SK-N-SH (cell line): ENCODE results near the gene GABRA6. TPM values are rescaled to one million over a fixed set of nuclear protein-coding genes. Genes with fewer than 3 reads are reported as not detected.

Experiments
- CTCF ChIA-PET: fragments of 300-600, 350-600 bp; formaldehyde crosslinking; extraction: SDS; loops from one replicate; lab custom pipeline; 2021; lab: Yijun Ruan, JAX
- POLR2A ChIA-PET: fragments of 350-600 bp; sonication (Branson Sonifier 250); formaldehyde crosslinking; extraction: SDS; loops from one replicate; lab custom pipeline; 2020; ENCODE audit warnings: antibody characterized with exemption, inconsistent platforms; lab: Yijun Ruan, JAX
- DNase-seq: peaks from one replicate; pipeline ENCODE4 v3.0.0; 2012
- H2AFZ ChIP-seq: fragments of 200-600 bp; sonication (generic); 2 replicates; pipeline ENCODE4 v1.8.1; 2016; ENCODE audit warnings: antibody characterized with exemption, mild to moderate bottlenecking, low read depth
- H3F3A ChIP-seq: fragments of 200-600 bp; sonication (generic); replicated peaks from 2 replicates; pipeline ENCODE3; 2016; ENCODE audit warnings: antibody characterized with exemption, mild to moderate bottlenecking; ENCODE audit not compliant: insufficient read depth
- H3K27ac ChIP-seq, 2 experiments: fragments of 200-500 bp in 1 of 2; fragments of 200-600 bp in 1 of 2; sonication (Bioruptor generic) in 1 of 2; sonication (generic), shearing (Covaris generic) in 1 of 2; 2 replicates each; pipeline versions ENCODE4 v1.5.1 to v1.6.1; 2014 to 2016; ENCODE audit warnings: low read depth in 2 of 2, inconsistent platforms in 1 of 2, low read length in 1 of 2, mild to moderate bottlenecking in 1 of 2, mixed read lengths in 1 of 2
- H3K27me3 ChIP-seq: fragments of 200-600 bp; sonication (generic), shearing (Covaris generic); 2 replicates; pipeline ENCODE4 v1.6.1; 2016; ENCODE audit warnings: mixed run types; ENCODE audit not compliant: insufficient read depth
- H3K36me3 ChIP-seq, 2 experiments: fragments of 200-500 bp in 1 of 2; fragments of 200-600 bp in 1 of 2; sonication (Bioruptor generic) in 1 of 2; sonication (generic) in 1 of 2; replicated peaks in 1 of 2; 2 replicates each; pipeline versions ENCODE3 to v1.5.1; 2014 to 2016; ENCODE audit warnings: low read length in 1 of 2, mild to moderate bottlenecking in 1 of 2; ENCODE audit not compliant: insufficient read depth in 2 of 2, control insufficient read depth in 1 of 2
- H3K4me1 ChIP-seq, 2 experiments: fragments of 200-500 bp in 1 of 2; fragments of 200-600 bp in 1 of 2; sonication (Bioruptor generic) in 1 of 2; sonication (generic), shearing (Covaris generic) in 1 of 2; 2 replicates each; pipeline versions ENCODE4 v1.5.1 to v1.6.1; 2014 to 2016; ENCODE audit warnings: low read depth in 1 of 2, low read length in 1 of 2, mixed run types in 1 of 2; ENCODE audit not compliant: insufficient read depth in 2 of 2, control insufficient read depth in 1 of 2
- H3K4me2 ChIP-seq: fragments of 200-600 bp; sonication (generic), shearing (Covaris generic); 2 replicates; pipeline ENCODE4 v1.6.1; 2017; ENCODE audit warnings: mixed run types
- H3K4me3 ChIP-seq, 2 experiments: fragments of 200-500 bp in 1 of 2; fragments of 200-600 bp in 1 of 2; sonication (Bioruptor generic) in 1 of 2; sonication (generic), shearing (Covaris generic) in 1 of 2; 2 replicates each; pipeline versions ENCODE4 v1.5.1 to v1.8.1; 2014 to 2016; ENCODE audit warnings: low read depth in 2 of 2, inconsistent platforms in 1 of 2, low read length in 1 of 2, mild to moderate bottlenecking in 1 of 2, mixed read lengths in 1 of 2, moderate library complexity in 1 of 2
- H3K79me2 ChIP-seq: fragments of 200-600 bp; sonication (generic); 2 replicates; pipeline ENCODE4 v1.8.1; 2017; ENCODE audit warnings: mild to moderate bottlenecking; ENCODE audit not compliant: insufficient read depth
- H3K9ac ChIP-seq: fragments of 200-600 bp; sonication (generic); 2 replicates; pipeline ENCODE4 v1.6.1; 2017; ENCODE audit warnings: mixed run types
- H3K9me2 ChIP-seq: fragments of 200-600 bp; sonication (generic); 2 replicates; pipeline ENCODE4 v1.6.1; 2017; ENCODE audit warnings: mixed run types
- H3K9me3 ChIP-seq: fragments of 200-600 bp; sonication (generic); 2 replicates; pipeline ENCODE4 v1.6.1; 2017; ENCODE audit warnings: mixed run types, mild to moderate bottlenecking, moderate library complexity
- H4K20me1 ChIP-seq: fragments of 200-600 bp; sonication (generic); 2 replicates; pipeline ENCODE4 v1.6.1; 2017; ENCODE audit warnings: mild to moderate bottlenecking, mixed run types; ENCODE audit not compliant: insufficient read depth
- CHD2 ChIP-seq: fragments of 150-350 bp; IDR thresholded peaks from 2 replicates; pipeline ENCODE4 v1.6.1; 2018; ENCODE audit warnings: low read length; ENCODE audit not compliant: partially characterized antibody
- ELF1 ChIP-seq: IDR thresholded peaks from 2 replicates; pipeline ENCODE4 v1.4.0; 2012
- EZH2phosphoT487 ChIP-seq: fragments of 200-600 bp; sonication (generic); IDR thresholded peaks from 2 replicates; pipeline ENCODE4 v1.6.1; 2017; ENCODE audit warnings: low read depth, mixed run types, mild to moderate bottlenecking, antibody characterized with exemption, moderate library complexity, borderline replicate concordance
- FOXM1 ChIP-seq: IDR thresholded peaks from 2 replicates; pipeline ENCODE4 v1.4.0; 2012; ENCODE audit warnings: low read depth, mild to moderate bottlenecking
- GABPA ChIP-seq: IDR thresholded peaks from 2 replicates; pipeline ENCODE4 v1.4.0; 2012; ENCODE audit warnings: low read depth, mild to moderate bottlenecking
- JUND ChIP-seq: IDR thresholded peaks from 2 replicates; pipeline ENCODE4 v1.4.0; 2012
- MXI1 ChIP-seq: IDR thresholded peaks from 2 replicates; pipeline ENCODE4 v1.6.1; 2012; ENCODE audit warnings: mild to moderate bottlenecking, low read depth, low read length, improper control_type of control experiment
- NRF1 ChIP-seq: IDR thresholded peaks from 2 replicates; pipeline ENCODE4 v1.6.1; 2012; ENCODE audit warnings: low read depth, mild to moderate bottlenecking, low read length
- RAD21 ChIP-seq: IDR thresholded peaks from 2 replicates; pipeline ENCODE4 v1.6.1; 2012; ENCODE audit warnings: mild to moderate bottlenecking, low read length
- RCOR1 ChIP-seq: fragments of 150-350 bp; IDR thresholded peaks from 2 replicates; pipeline ENCODE4 v1.6.1; 2017; ENCODE audit warnings: antibody characterized with exemption, low read length
- SMC3 ChIP-seq: IDR thresholded peaks from 2 replicates; pipeline ENCODE4 v1.6.1; 2012; ENCODE audit warnings: low read depth, low read length, improper control_type of control experiment
- TEAD4 ChIP-seq: IDR thresholded peaks from 2 replicates; pipeline ENCODE4 v1.4.0; 2012; ENCODE audit warnings: mild to moderate bottlenecking, borderline replicate concordance; ENCODE audit not compliant: insufficient read depth
- WGBS: methylation state at CpG from one replicate; pipeline ENCODE4 v1.1.6; 2017; ENCODE audit warnings: low lambda C conversion rate; 5-methylcytosine and 5-hydroxymethylcytosine counted together
- polyA plus RNA-seq, 3 experiments: library from polyadenylated mRNA; depleted of rRNA; stranded (reverse); fragments of >200 nt; gene quantifications; 2 replicates each; pipeline ENCODE4 v1.2.3, GENCODE V29; 2012
- TF ChIP-seq, protein P1 (sequence below): IDR thresholded peaks from 2 replicates; pipeline ENCODE4; 2012
- TF ChIP-seq, protein P2 (sequence below): fragments of 150-350 bp; IDR thresholded peaks from 2 replicates; pipeline ENCODE4 v1.6.1; 2017; ENCODE audit warnings: antibody characterized with exemption, low read length, low read depth, borderline replicate concordance
- TF ChIP-seq, protein P3 (sequence below): fragments of 200-600 bp; sonication (generic); IDR thresholded peaks from 2 replicates; pipeline ENCODE4 v1.6.1; 2017; ENCODE audit warnings: antibody characterized with exemption, mild to moderate bottlenecking, moderate library complexity

Gene GABRA6
- polyA plus RNA-seq, 1 of the 3 experiments (the other 2 are of a cell fraction): 0.10 TPM

DNA sequence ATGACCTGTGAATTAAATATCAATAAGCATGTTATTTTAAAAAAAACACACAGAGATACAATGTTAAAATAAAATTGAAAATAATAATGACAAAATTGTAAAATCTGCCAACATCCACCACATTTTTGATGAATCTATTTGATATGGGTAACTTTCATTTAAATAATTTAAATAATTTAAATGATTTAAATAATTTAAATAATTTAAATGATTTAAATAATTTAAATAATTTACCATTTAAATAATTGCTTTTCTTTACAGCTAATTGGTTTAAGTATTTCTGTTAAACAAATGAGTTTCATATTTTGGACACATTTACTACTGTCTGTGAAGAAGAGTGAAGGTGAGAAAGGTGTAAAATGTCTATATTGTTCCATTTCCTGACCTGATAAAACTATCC, 22.1 kb upstream of the GABRA6 start (continued):
- TF ChIP-seq NRF1 (no peak), RCOR1 (no peak), CHD2 (no peak)
- TF ChIP-seq, protein P1, sequence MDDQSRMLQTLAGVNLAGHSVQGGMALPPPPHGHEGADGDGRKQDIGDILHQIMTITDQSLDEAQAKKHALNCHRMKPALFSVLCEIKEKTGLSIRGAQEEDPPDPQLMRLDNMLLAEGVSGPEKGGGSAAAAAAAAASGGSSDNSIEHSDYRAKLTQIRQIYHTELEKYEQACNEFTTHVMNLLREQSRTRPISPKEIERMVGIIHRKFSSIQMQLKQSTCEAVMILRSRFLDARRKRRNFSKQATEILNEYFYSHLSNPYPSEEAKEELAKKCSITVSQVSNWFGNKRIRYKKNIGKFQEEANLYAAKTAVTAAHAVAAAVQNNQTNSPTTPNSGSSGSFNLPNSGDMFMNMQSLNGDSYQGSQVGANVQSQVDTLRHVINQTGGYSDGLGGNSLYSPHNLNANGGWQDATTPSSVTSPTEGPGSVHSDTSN: no peak

DNA sequence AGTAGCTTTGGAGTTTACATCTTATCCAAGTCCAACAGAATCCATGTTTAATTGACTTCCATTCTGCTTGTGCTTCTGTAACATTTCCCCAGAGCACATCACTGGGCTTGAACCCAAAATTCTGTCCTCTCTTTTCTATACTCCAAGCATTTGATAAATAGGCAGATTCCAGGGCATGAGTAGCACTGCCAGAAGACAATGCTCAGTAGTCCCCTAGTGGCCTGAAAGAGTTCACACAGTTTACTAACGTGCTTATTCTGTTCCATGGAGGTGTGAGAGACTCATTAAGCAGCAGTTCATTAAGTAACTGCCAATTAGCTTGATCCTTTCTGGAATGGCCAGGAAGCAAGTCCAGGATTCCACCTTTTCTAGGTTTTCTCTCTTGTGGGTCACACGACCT, 9.4 kb upstream of the GABRA6 start:
- H3K9ac ChIP-seq: no peak overlapping the region
- TF ChIP-seq EZH2phosphoT487: no peak
- TF ChIP-seq, protein P2, sequence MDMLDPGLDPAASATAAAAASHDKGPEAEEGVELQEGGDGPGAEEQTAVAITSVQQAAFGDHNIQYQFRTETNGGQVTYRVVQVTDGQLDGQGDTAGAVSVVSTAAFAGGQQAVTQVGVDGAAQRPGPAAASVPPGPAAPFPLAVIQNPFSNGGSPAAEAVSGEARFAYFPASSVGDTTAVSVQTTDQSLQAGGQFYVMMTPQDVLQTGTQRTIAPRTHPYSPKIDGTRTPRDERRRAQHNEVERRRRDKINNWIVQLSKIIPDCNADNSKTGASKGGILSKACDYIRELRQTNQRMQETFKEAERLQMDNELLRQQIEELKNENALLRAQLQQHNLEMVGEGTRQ: no peak
- peak; percentile 24; the same call in 1 of the 2 replicates for TF ChIP-seq RAD21
- TF ChIP-seq RCOR1: no peak
- TF ChIP-seq, protein P3, sequence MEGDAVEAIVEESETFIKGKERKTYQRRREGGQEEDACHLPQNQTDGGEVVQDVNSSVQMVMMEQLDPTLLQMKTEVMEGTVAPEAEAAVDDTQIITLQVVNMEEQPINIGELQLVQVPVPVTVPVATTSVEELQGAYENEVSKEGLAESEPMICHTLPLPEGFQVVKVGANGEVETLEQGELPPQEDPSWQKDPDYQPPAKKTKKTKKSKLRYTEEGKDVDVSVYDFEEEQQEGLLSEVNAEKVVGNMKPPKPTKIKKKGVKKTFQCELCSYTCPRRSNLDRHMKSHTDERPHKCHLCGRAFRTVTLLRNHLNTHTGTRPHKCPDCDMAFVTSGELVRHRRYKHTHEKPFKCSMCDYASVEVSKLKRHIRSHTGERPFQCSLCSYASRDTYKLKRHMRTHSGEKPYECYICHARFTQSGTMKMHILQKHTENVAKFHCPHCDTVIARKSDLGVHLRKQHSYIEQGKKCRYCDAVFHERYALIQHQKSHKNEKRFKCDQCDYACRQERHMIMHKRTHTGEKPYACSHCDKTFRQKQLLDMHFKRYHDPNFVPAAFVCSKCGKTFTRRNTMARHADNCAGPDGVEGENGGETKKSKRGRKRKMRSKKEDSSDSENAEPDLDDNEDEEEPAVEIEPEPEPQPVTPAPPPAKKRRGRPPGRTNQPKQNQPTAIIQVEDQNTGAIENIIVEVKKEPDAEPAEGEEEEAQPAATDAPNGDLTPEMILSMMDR: peak; percentile 48
- DNase-seq: peak; percentile 2
- no peaks in the 10 kb centered on the region for H3F3A ChIP-seq
- no peak overlapping the region for H2AFZ ChIP-seq
- no peaks in the 10 kb centered on the region for H3K9me2 ChIP-seq
- H3K4me1 ChIP-seq: no peaks in the 10 kb centered on the region
- no peaks in the 10 kb centered on the region for H3K9me3 ChIP-seq
- ChIA-PET POLR2A (no interaction called here), CTCF (interaction anchor here (0.5 to 1.4 kb wide), 3 partner anchors 20 to 93 kb away, joined by 3 to 6 read pairs (median 3); no protein-coding TSS in a partner anchor)
- H3K27me3 ChIP-seq: no peaks in the 10 kb centered on the region
- no peaks in the 10 kb centered on the region for H3K79me2 ChIP-seq
- no peak overlapping the region for H3K4me2 ChIP-seq
- no peaks in the 10 kb centered on the region for H3K36me3 ChIP-seq
- H4K20me1 ChIP-seq: no peaks in the 10 kb centered on the region
- no peak overlapping the region for H3K27ac ChIP-seq
- 5% methylated on average over 2 of the region's 2 CpGs for WGBS
- no peak overlapping the region for H3K4me3 ChIP-seq

DNA sequence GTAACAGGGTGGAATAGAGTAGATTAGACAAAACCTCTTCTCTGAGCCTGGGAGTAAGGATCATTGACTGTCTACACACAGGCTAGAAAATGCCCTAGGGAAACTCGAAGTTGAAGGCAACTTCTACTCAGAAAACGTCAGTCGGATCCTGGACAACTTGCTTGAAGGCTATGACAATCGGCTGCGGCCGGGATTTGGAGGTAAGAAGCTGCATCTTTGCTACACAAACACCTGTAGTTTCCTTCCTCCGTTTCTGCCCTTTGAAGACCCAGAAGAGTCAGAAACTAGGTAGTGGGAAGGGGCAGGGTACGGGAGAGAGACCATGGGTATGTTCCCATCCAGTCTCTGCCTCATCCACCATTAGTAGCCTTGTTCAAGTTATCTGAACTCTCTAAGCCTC, 628 bp downstream of the GABRA6 start:
- Histone ChIP-seq H3K27me3 (no peaks in the 10 kb centered on the region), H4K20me1 (no peaks in the 10 kb centered on the region), H3K4me2 (no peak overlapping the region), H3K36me3 (no peaks in the 10 kb centered on the region), H3K79me2 (no peaks in the 10 kb centered on the region), H3K4me1 (no peaks in the 10 kb centered on the region), H3K4me3 (no peak overlapping the region), H3K9ac (no peak overlapping the region), H2AFZ (no peak overlapping the region), H3K27ac (no peak overlapping the region), H3F3A (peaks cover 3% of the 10 kb centered on the region), H3K9me2 (no peaks in the 10 kb centered on the region), H3K9me3 (no peaks in the 10 kb centered on the region)
- no peak for DNase-seq
- TF ChIP-seq GABPA (no peak), MXI1 (no peak), SMC3 (no peak), TEAD4 (no peak), JUND (no peak), RAD21 (no peak), FOXM1 (no peak), EZH2phosphoT487 (no peak), RCOR1 (no peak), ELF1 (no peak)
- TF ChIP-seq, protein P3: no peak
- POLR2A ChIA-PET: no interaction called here
- 9% methylated on average over 8 of the region's 8 CpGs for WGBS
- CTCF ChIA-PET: no interaction called here
